ENCODE data around the gene ERFE. TPM values are rescaled to one million over a fixed set of nuclear protein-coding genes. Genes with fewer than 3 reads are reported as not detected.
"Not testable (repeated sequence)": the region's sequence is repeated elsewhere in the genome, so short reads cannot be mapped to it uniquely, and the experiment has no call there.

Gene ERFE
- total and polyA plus RNA-seq, 7 donors = 1.4 to 18.2 (median 2.8) TPM

- Histone ChIP-seq H3K4me1 (peaks cover 9% of the 10 kb centered on the region), H3K27ac (peak overlapping the region; percentile 19), H3K4me3 (no peak overlapping the region), H3K36me3 (ENCODE audit: insufficient read depth in 1 of 2, low read depth in 1 of 2) (peaks cover 3 to 69% of the 10 kb centered on the region in 2 donors), H3K27me3 (ENCODE audit: insufficient read depth in 3 of 3, low read length in 2 of 3) (peaks cover 0 to under 1% (median 0%) of the 10 kb centered on the region in 3 donors), H3K9me3 (no peaks in the 10 kb centered on the region)
- WGBS, 3 donors = 60 to 69% (median 61%) methylated on average over 6 of the region's 6 CpGs
- TF ChIP-seq, protein P1, sequence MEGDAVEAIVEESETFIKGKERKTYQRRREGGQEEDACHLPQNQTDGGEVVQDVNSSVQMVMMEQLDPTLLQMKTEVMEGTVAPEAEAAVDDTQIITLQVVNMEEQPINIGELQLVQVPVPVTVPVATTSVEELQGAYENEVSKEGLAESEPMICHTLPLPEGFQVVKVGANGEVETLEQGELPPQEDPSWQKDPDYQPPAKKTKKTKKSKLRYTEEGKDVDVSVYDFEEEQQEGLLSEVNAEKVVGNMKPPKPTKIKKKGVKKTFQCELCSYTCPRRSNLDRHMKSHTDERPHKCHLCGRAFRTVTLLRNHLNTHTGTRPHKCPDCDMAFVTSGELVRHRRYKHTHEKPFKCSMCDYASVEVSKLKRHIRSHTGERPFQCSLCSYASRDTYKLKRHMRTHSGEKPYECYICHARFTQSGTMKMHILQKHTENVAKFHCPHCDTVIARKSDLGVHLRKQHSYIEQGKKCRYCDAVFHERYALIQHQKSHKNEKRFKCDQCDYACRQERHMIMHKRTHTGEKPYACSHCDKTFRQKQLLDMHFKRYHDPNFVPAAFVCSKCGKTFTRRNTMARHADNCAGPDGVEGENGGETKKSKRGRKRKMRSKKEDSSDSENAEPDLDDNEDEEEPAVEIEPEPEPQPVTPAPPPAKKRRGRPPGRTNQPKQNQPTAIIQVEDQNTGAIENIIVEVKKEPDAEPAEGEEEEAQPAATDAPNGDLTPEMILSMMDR (IDR thresholded peaks at IDR 0.05) = no peak
- intact Hi-C loops (cut with DNase I) = no loop called here
- DNase-seq (peak; percentile 47 to 60), ATAC-seq (no peak)
These were observed 10.4 kb downstream of the ERFE start for GRCh38 chr2:238169048-238169707.

- Histone ChIP-seq H3K4me3 (no peak overlapping the region), H3K4me1 (peaks cover 9% of the 10 kb centered on the region), H3K27me3 (ENCODE audit: insufficient read depth in 3 of 3, low read length in 2 of 3) (no peaks in the 10 kb centered on the region), H3K9me3 (no peaks in the 10 kb centered on the region), H3K36me3 (ENCODE audit: insufficient read depth in 1 of 2, low read depth in 1 of 2) (peaks cover 3 to 75% of the 10 kb centered on the region in 2 donors), H3K27ac (peak overlapping the region; percentile 19)
- ATAC-seq (peak in 3 of 4 donors; percentile 14 to 37 (median 35)), DNase-seq (peak in 1 of 2 donors; percentile 44)
- intact Hi-C loops (cut with DNase I) = no loop called here
- TF ChIP-seq, protein P1 (IDR thresholded peaks at IDR 0.05) = no peak
- 67 to 70% (median 69%) methylated on average over 5 of the region's 5 CpGs for WGBS, 3 donors
These were observed 11.0 kb downstream of the ERFE start for GRCh38 chr2:238169708-238170251.

GRCh38 chr2:238170386-238171071 is 11.8 kb downstream of the ERFE start:
- 83 to 88% (median 84%) methylated on average over 21 of the region's 21 CpGs for WGBS, 3 donors
- intact Hi-C loops (cut with DNase I) = no loop called here
- TF ChIP-seq, protein P1 (IDR thresholded peaks at IDR 0.05) = no peak
- DNase-seq (peak in 1 of 2 donors; percentile 30), ATAC-seq (no peak)
- H3K27ac ChIP-seq = peak overlapping the region; percentile 30
- H3K27me3 ChIP-seq (ENCODE audit: insufficient read depth in 3 of 3, low read length in 2 of 3) = no peaks in the 10 kb centered on the region
- peaks cover 9% of the 10 kb centered on the region for H3K4me1 ChIP-seq
- H3K36me3 ChIP-seq (ENCODE audit: insufficient read depth in 1 of 2, low read depth in 1 of 2) = peaks cover 3 to 83% of the 10 kb centered on the region in 2 donors
- no peaks in the 10 kb centered on the region for H3K9me3 ChIP-seq
- no peak overlapping the region for H3K4me3 ChIP-seq

GRCh38 chr2:238171072-238171431 is 12.3 kb downstream of the ERFE start:
- intact Hi-C loops (cut with DNase I); H3K9me3 ChIP-seq; H3K4me3 ChIP-seq; H3K27me3 ChIP-seq (ENCODE audit: insufficient read depth in 3 of 3, low read length in 2 of 3); ATAC-seq; DNase-seq; H3K4me1 ChIP-seq: not testable (repeated sequence)
- Histone ChIP-seq H3K36me3 (ENCODE audit: insufficient read depth in 1 of 2, low read depth in 1 of 2) (peaks cover 3 to 86% of the 10 kb centered on the region in 2 donors), H3K27ac (peak overlapping the region; percentile 30)
- 80 to 89% (median 86%) methylated on average over 5 of the region's 5 CpGs for WGBS, 3 donors

DNA sequence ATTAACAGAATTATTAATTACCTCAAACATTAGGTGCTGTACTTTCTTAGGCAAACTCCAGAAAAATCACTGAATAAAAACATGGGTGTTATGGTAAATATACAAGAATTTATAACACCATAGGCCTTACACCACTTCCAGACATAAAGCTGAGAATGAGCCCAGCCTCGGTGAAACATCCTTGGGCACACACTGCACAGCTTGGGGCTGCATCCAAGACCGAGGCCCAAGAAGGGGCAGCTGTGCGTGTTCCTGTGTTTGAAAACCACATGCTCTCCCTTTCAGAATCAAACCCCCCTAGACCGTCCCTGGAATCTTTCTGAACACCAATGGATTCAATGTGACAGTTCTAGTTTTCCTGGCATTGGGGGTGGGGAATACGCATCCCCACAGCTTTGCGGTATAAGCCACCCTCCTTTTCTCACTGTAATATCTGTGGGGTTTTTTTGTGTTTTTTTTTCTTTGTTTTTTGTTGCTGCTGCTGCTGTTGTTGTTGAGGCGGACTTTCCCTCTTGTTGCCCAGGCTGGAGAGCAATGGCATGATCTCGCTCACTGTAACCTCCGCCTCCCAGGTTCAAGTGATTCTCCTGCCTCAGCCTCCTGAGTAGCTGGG is 12.9 kb downstream of the ERFE start:
- ATAC-seq = no peak
- H3K9me3 ChIP-seq = no peaks in the 10 kb centered on the region
- H3K4me1 ChIP-seq = peaks cover 4% of the 10 kb centered on the region
- H3K36me3 ChIP-seq (ENCODE audit: insufficient read depth in 1 of 2, low read depth in 1 of 2) = peaks cover 3 to 92% of the 10 kb centered on the region in 2 donors
- H3K27me3 ChIP-seq (ENCODE audit: insufficient read depth in 3 of 3, low read length in 2 of 3) = no peaks in the 10 kb centered on the region
- DNase-seq = no peak
- intact Hi-C loops (cut with DNase I) = no loop called here
- H3K4me3 ChIP-seq = no peak overlapping the region
- no peak overlapping the region for H3K27ac ChIP-seq
- 93 to 97% (median 95%) methylated on average over 9 of the region's 9 CpGs for WGBS, 3 donors
- TF ChIP-seq, protein P1 (IDR thresholded peaks at IDR 0.05) = no peak

Data from psoas muscle (tissue), 8 donors.